Natural killer cell (primary cell): Measurements from ENCODE around the gene GPR55. TPM values are rescaled to one million over a fixed set of nuclear protein-coding genes. Genes with fewer than 3 reads are reported as not detected.

ENCODE experiments used
- ATAC-seq, 3 donors: fragments of 150-1000 bp in 2 of 3; fragments of 200-7000 bp in 1 of 3; cut with Tn5 transposase; 1 replicate in 1 of 3; 2 replicates in 2 of 3; pipeline ENCODE4 v1.10.0; 2021; ENCODE audit warnings: mild to moderate bottlenecking in 2 of 3, moderate library complexity in 2 of 3
- DNase-seq, 2 donors: peaks; one replicate each; pipeline versions ENCODE4 v3.0.0 to v3.0.0-alpha.2; 2013 to 2021; ENCODE audit warnings: mixed read lengths in 1 of 2
- H3K27ac ChIP-seq: one replicate; pipeline ENCODE4 v1.5.1; 2013; ENCODE audit warnings: mild to moderate bottlenecking, low read length
- H3K27me3 ChIP-seq: one replicate; pipeline ENCODE4 v1.6.1; 2013; ENCODE audit warnings: low read length; ENCODE audit not compliant: control insufficient read depth, insufficient read depth
- H3K36me3 ChIP-seq: one replicate; pipeline ENCODE4 v1.6.1; 2013; ENCODE audit warnings: low read length; ENCODE audit not compliant: control insufficient read depth, insufficient read depth
- H3K4me1 ChIP-seq: one replicate; pipeline ENCODE4 v1.6.1; 2013; ENCODE audit warnings: low read length; ENCODE audit not compliant: control insufficient read depth, insufficient read depth
- H3K4me3 ChIP-seq: one replicate; pipeline ENCODE4 v1.5.1; 2013; ENCODE audit warnings: low read length
- H3K9me3 ChIP-seq: one replicate; pipeline ENCODE4 v1.6.1; 2013; ENCODE audit warnings: low read length; ENCODE audit not compliant: control insufficient read depth, insufficient read depth
- H3K27ac Mint-ChIP-seq, 2 donors: one replicate each; pipeline ENCODE4 v1.8.0; 2022; ENCODE audit warnings: mild to moderate bottlenecking in 2 of 2, mixed read lengths in 2 of 2, moderate library complexity in 1 of 2
- H3K27me3 Mint-ChIP-seq, 2 donors: one replicate each; pipeline ENCODE4 v1.8.0; 2022; ENCODE audit warnings: low read depth in 2 of 2, mixed read lengths in 2 of 2
- H3K36me3 Mint-ChIP-seq: one replicate; pipeline ENCODE4 v1.8.0; 2022; ENCODE audit warnings: mixed read lengths
- H3K4me1 Mint-ChIP-seq, 2 donors: one replicate each; pipeline ENCODE4 v1.8.0; 2022; ENCODE audit warnings: mixed read lengths in 2 of 2
- H3K4me3 Mint-ChIP-seq: one replicate; pipeline ENCODE4 v1.8.0; 2022; ENCODE audit warnings: mild to moderate bottlenecking, moderate library complexity, mixed read lengths
- H3K9me3 Mint-ChIP-seq, 2 donors: one replicate each; pipeline ENCODE4 v1.8.0; 2022; ENCODE audit warnings: mixed read lengths in 2 of 2
- CTCF ChIP-seq: fragments of 200-600 bp; IDR thresholded peaks from one replicate; pipeline ENCODE4 v1.8.0; 2022; ENCODE audit warnings: antibody characterized with exemption
- WGBS: methylation state at CpG from one replicate; pipeline ENCODE4 v1.1.7; 2013; ENCODE audit warnings: missing lambda C conversion rate; ENCODE audit not compliant: insufficient coverage; 5-methylcytosine and 5-hydroxymethylcytosine counted together
- intact Hi-C: fragments of 100-400 bp; cut with micrococcal nuclease; formaldehyde crosslinking; loops from one replicate; pipeline ENCODE4 v1.14.2; 2022
- total RNA-seq, 4 donors: library from RNA; stranded (reverse); fragments of 120-200 nt in 1 of 4; gene quantifications; one replicate each; pipeline versions ENCODE4 v1.2.3 to v1.2.4, GENCODE V29; 2013 to 2022

GPR55 gene
- total RNA-seq, 3 donors from 2014 or later (not counting 1 experiment from before 2014, with no cell fraction given) = 0.09 to 1.1 (median 0.40) TPM

- peak in 1 of 2 donors; percentile 31 for DNase-seq
Observed at GRCh38 chr2:230885463-230886130, 39.4 kb downstream of the GPR55 start.

GRCh38 chr2:230881840-230882239, 43.2 kb downstream of the GPR55 start:
- intact Hi-C loops = no loop called here
- Histone ChIP-seq H3K27ac (no peak overlapping the region), H3K4me1 (peaks cover 24% of the 10 kb centered on the region), H3K9me3 (no peaks in the 10 kb centered on the region), H3K36me3 (no peaks in the 10 kb centered on the region), H3K4me3 (no peak overlapping the region), H3K27me3 (peaks cover 6% of the 10 kb centered on the region)
- TF ChIP-seq CTCF = no peak
- no peak for ATAC-seq
- Mint-ChIP-seq H3K27ac (no peak overlapping the region), H3K27me3 (peaks cover 43 to 64% of the 10 kb centered on the region in 2 donors), H3K36me3 (no peaks in the 10 kb centered on the region), H3K9me3 (no peaks in the 10 kb centered on the region), H3K4me1 (peaks cover 25% of the 10 kb centered on the region in 2 donors), H3K4me3 (no peak overlapping the region)
- WGBS = 91% methylated on average over 7 of the region's 7 CpGs
- no peak for DNase-seq

More at GRCh38 chr2:230885463-230886130, 39.4 kb downstream of the GPR55 start:
- Histone ChIP-seq H3K9me3 (no peaks in the 10 kb centered on the region), H3K27ac (no peak overlapping the region), H3K4me1 (no peaks in the 10 kb centered on the region), H3K4me3 (no peak overlapping the region), H3K36me3 (no peaks in the 10 kb centered on the region), H3K27me3 (peaks cover 2% of the 10 kb centered on the region)
- ATAC-seq = no peak
- Mint-ChIP-seq H3K27me3 (peaks cover 44 to 64% of the 10 kb centered on the region in 2 donors), H3K9me3 (no peaks in the 10 kb centered on the region), H3K4me1 (no peaks in the 10 kb centered on the region), H3K4me3 (no peak overlapping the region), H3K36me3 (no peaks in the 10 kb centered on the region), H3K27ac (no peak overlapping the region)
- 59% methylated on average over 11 of the region's 11 CpGs for WGBS
- TF ChIP-seq CTCF = no peak
- intact Hi-C loops = no loop called here

GRCh38 chr2:230879891-230880290, 45.2 kb downstream of the GPR55 start:
- no peak overlapping the region for H3K27ac ChIP-seq
- intact Hi-C loops = loop anchor here (5.0 kb wide), 1 partner anchor 172 kb away; no protein-coding TSS in a partner anchor
- TF ChIP-seq CTCF = no peak
- no peak overlapping the region for H3K4me3 Mint-ChIP-seq
- no peaks in the 10 kb centered on the region for H3K36me3 Mint-ChIP-seq
- no peak overlapping the region for H3K4me3 ChIP-seq
- no peak overlapping the region for H3K27ac Mint-ChIP-seq
- peaks cover 43% of the 10 kb centered on the region for H3K4me1 ChIP-seq
- 96% methylated on average over 7 of the region's 9 CpGs for WGBS
- H3K27me3 Mint-ChIP-seq = peaks cover 35 to 46% of the 10 kb centered on the region in 2 donors
- peaks cover 17% of the 10 kb centered on the region for H3K27me3 ChIP-seq
- H3K9me3 Mint-ChIP-seq = no peaks in the 10 kb centered on the region
- H3K36me3 ChIP-seq = no peaks in the 10 kb centered on the region
- no peak for ATAC-seq
- H3K4me1 Mint-ChIP-seq = peaks cover 28 to 37% of the 10 kb centered on the region in 2 donors
- H3K9me3 ChIP-seq = no peaks in the 10 kb centered on the region
- no peak for DNase-seq
